GM18508 (cell line): ENCODE data around the gene ADGRF5.

ENCODE experiments used
- ATAC-seq: cut with Tn5 transposase; IDR thresholded peaks from one replicate; pipeline ENCODE4 v1.9.1; 2021; ENCODE audit warnings: moderate number of reproducible peaks; ENCODE audit not compliant: insufficient read depth, unreplicated experiment

Gene ADGRF5

DNA sequence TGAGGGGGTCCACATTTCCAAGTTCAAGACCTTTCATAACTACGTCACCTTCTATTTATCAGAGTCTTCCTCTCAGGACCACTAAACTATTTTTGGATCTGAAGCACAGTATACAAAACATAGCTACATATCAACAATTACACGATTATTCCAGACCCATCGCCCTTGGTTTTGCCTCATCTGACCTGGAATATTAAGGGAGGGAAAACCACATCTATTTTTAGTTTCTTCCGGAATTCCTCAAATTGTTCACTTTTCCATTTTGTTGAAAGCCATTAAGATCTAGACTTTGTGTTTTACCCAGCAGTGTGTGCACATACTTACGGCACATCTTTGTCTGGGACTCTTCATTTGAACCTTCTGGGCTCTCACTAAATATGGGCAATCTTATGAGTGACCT, 12.0 kb upstream of the ADGRF5 start:
- ATAC-seq: no peak

DNA sequence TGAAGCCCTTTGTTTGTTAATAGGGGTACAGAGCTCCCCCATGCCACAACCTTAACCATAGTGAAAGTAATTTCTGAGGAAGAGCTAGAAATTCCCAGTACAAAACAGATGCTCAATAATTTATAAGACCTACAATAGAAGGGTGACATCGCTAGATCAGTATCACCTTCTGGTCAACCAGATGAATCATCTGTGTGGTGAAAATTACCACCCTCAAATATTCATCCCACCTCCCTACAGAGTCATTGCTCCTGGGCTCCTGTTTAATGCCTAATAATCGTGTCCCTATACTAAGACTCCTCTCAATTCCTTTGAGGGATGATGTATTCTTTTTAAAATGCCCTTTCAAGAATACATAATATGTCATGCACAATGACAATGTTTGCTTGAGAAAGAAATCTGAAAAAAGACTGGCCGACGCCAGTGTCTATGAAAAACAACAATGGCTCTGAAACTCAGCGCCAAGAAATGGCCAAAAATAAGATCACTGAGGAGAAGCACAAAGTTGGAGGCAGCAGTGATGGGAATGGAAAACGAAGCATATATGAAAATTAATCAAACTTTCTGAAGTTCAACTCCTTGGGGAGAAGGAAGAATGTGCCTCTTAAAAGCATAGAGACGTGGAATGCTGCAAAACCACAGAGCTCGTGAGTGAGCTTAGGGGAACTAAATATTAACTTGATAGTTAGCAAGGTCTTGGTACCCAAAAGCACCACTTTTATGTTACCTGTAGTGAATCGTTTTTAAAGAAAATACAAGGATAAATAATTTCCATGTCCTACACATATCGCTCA, 11.0 kb upstream of the ADGRF5 start:
- ATAC-seq: no peak

GRCh38 chr6:46931416-46931815, 9.7 kb upstream of the ADGRF5 start:
- ATAC-seq: no peak

DNA sequence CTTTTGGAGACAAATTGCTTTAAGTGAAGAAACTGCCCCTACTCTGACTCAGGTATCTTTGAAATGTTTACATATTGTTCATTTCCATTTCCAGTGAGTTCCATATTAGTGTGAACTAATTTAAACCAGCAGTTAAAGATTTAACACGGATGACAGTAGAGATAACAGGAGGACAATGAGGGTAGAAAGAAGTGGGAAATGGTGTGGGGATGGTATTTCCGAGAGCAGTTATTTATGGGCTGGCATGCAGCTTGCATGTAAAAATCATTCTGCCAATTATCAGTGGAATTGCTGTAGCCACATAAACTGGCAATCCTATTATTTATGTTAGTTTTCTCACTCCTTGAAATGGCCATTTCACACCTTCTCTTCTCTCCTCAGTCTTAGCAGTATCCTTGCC, 8.6 kb upstream of the ADGRF5 start:
- ATAC-seq: no peak

DNA sequence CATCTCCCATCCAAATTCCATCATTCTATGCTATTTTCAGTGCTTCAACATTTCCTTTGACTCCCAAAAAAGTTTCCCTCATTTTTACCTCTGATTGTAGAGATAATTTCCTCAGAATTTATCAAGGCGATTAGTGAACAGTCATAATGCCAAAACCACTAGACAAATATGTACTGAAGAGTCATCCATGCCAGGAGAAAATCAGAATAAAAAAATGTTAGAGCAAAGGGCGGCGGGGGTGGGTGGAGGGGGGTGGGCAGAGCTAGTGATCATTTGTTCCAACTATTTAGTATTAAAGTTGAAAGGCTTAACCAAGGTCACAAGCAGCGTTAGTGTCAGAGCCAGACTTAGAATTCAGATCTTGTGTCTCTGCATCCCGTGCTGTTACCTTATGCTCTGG, 5.3 kb upstream of the ADGRF5 start:
- ATAC-seq: no peak

GRCh38 chr6:46926481-46926880, 4.7 kb upstream of the ADGRF5 start:
- no peak for ATAC-seq

DNA sequence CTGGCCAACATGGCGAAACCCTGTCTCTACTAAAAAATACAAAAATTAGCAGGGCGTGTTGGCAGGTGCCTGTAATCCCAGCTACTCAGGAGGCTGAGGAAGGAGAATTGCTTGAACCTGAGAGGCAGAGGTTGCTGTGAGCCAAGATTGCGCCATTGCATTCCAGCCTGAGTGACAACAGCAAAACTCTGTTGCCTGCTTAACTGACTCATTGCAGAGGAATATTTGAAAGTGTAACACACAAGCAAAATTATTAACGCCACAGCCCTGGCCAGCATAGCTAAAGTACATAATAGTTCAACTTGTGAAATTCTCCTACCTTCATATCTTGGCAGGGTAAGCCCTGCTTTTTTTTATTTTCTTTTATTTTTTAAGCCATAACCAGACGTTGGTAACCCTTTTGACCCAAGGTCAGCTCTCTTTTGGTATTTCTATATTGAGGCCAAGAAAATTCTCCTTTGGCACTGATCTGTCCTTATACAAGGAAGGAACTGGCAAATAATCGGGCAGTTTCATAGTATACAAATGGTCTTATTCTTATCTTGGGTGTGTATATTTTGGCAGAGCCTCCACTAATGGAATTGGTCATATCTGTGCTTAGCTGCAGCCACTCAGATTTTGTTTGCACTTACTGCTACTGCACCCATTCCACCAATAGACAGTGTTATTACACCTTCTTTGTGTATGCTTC, 4.0 kb upstream of the ADGRF5 start:
- no peak for ATAC-seq

GRCh38 chr6:46923476-46923875, 1.7 kb upstream of the ADGRF5 start:
- ATAC-seq: no peak

- no peak for ATAC-seq
Observed at GRCh38 chr6:46921059-46921458, 679 bp downstream of the ADGRF5 start.

- ATAC-seq: no peak
Observed at GRCh38 chr6:46918806-46919205, 2.9 kb downstream of the ADGRF5 start.

DNA sequence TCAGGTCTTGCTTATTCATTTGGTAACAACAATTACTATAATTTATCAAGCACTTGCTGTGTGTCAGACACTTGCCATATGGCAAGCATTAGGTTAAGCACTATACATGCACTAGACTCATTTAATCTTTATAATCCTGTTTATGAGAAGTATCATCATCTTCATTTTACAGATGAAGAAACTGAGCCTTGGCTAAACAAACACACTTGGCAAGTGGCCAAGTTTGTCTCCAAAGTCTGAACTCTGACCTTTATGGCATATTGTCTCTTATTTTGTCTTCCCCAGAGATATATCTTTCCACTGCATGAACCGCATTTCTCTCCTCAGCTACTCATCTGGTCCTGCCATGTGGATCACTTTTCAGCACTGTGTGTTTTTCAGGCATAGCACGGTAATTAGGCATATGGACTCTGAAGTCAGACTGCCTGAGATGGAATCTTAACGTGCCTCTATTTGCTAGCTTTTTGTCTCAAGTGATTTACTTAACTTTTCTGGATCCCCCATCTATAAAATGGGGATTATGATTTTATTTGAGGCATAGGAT, 4.7 kb downstream of the ADGRF5 start:
- no peak for ATAC-seq

GRCh38 chr6:46915866-46916265, 5.9 kb downstream of the ADGRF5 start:
- no peak for ATAC-seq

DNA sequence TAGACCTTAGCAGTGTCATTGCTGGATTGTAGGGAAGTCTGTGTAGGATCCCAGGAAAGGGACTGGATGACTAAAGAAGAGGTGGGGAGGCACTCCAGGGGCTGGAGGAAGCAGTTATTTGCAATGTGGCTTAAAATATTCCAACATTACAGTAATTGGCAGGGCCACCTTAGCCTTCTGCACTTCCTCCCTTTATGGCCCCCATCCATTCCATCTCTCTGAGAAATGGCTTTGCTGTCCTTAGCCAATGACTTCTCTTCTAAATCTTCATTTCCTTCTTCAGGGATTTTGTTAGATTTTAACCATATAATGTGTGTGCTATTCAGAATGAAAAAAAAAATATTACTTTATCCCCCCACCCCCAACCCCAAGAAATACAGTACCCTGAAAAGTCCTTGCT, 6.4 kb downstream of the ADGRF5 start:
- no peak for ATAC-seq

DNA sequence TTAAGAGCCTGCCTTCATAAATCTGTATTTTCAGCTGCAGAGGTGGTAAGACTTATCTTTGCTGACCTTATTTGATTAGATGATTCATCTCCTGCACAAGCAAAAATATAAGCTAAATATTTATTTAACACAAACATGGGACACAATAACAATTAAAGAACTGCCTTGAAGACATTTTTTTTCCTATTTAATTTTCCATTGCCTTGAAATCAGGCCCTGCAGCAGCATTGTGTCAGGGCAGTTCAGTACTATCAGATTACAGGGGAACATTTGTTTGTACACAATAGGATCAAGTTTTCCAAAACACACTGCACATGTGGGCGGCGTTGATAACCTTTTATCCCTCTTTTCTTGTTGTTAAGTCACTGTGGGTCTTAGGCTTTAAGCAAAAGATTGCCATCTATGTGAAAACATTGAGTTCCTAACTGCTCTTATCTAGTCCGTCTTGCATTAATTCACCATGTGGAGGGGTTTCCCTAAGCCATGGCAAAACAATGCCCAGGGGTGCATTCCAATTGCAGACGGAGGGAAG, 7.4 kb downstream of the ADGRF5 start:
- ATAC-seq: no peak

DNA sequence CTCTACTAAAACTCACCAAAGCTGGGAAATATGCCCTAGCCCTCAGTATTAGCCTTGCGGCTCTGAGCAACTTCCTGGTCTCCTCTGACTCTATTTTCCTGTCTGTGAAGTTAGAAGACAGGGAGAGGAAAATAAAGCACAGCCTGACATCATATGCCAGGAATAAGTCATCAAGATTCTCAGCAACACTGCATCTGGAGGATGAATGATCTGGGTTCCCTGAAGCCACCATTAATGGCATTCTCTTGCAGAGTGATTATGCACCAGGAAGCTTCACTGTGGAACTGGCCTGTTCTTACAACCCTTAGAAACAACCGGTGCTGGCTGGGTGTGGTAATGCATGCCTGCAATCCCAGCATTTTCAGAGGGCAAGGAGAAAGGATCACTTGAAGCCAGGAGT, 12.4 kb downstream of the ADGRF5 start:
- ATAC-seq: no peak

DNA sequence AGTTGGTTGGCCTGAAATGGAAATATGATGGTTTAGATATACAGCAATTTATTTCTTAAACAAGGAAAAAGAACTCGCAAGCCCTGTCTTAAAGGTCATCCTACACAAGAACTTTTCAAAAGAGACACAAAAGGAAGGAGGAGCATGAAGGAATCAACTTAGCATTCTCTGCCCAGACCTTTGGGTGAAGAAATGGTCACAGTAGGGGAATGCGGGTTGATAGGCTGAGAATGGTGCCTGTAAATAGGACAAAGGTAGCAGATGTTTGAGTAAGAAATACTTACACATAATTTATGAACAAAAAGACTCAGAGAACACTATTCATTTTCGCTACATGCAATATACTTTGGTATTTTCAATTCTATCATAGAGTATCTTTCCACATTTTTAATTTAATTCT, 15.0 kb downstream of the ADGRF5 start:
- no peak for ATAC-seq

- ATAC-seq: no peak
Observed at GRCh38 chr6:46904117-46904516, 17.6 kb downstream of the ADGRF5 start.

- no peak for ATAC-seq
Observed at GRCh38 chr6:46903175-46903574, 18.6 kb downstream of the ADGRF5 start.

DNA sequence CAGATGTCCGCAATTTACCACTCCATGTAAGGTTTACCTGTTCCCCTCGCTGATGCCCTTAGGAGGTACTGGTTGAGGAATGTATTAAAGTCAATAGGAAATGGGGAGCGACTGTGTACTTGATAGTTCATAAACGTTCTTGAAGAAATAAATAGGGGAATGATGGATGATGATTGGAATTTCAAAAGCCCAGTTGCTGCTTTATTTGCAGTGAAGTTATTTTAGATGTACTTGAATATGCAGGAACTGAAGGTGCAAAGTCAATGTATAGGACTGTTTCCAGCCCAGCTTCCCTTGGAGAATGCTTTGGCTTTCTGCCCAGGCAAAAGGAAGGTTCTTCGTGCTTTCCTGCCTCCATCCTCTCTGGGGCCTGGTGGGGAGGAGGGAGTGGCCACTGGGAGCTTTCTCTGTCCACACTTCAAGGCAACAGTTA, 19.8 kb downstream of the ADGRF5 start:
- no peak for ATAC-seq

DNA sequence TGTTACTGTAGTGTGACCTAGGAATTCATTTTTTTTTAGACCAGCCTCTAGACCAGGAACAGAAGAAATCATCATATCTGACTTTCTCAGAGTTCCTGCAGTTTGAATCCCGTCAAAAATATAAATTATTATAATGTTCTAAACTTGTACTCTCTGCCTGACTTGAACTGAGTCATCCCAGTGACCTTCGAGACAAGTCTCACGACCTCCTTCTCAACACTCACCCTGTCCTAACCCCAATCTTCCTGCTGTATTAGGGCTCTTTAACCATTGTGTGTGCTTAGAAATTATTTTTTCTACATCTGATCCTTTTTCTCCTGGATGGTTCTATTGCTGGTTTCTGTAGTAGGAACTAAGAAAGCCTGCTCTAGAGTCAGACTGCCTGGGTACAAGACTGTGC, 21.5 kb downstream of the ADGRF5 start:
- no peak for ATAC-seq

GRCh38 chr6:46899659-46900058, 22.1 kb downstream of the ADGRF5 start:
- no peak for ATAC-seq
